SU-DHL-6 (cell line): ENCODE data around the gene ANKRD17.

ENCODE experiments used
- EZH2phosphoT487 ChIP-seq: fragments of 200-600 bp; sonication (generic), shearing (Covaris generic); conservative IDR thresholded peaks from 2 replicates; pipeline ENCODE4 v1.6.1; 2018; ENCODE audit warnings: mild to moderate bottlenecking, antibody characterized with exemption, low read length, moderate library complexity, mixed read lengths
- TF ChIP-seq, protein P1 (sequence below): fragments of 200-600 bp; sonication (generic); IDR thresholded peaks from one replicate; pipeline ENCODE4 v1.5.1; 2017; ENCODE audit warnings: antibody characterized with exemption, mild to moderate bottlenecking, low read length, moderate library complexity; ENCODE audit not compliant: insufficient read depth, poor library complexity, severe bottlenecking

DNA sequence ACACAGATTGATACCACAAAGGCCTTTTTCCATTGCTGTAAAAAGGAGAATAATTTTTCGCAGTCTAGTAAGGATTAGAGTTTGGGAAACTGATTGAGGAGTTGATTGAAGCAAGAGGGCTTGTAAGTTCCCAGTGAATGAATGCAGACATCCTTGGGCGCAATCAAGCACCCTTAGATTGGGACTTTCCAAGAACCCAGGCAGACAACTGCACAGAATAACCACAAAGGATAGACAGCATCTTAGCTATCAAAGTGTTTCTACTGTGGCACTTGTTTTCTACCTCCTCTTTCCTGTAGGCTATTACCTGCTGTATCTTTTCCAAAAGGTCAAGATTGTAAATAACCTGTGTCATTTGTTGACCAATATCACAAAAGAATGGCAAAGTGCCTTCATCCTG, 191.7 kb downstream of the ANKRD17 start:
- TF ChIP-seq, protein P1, sequence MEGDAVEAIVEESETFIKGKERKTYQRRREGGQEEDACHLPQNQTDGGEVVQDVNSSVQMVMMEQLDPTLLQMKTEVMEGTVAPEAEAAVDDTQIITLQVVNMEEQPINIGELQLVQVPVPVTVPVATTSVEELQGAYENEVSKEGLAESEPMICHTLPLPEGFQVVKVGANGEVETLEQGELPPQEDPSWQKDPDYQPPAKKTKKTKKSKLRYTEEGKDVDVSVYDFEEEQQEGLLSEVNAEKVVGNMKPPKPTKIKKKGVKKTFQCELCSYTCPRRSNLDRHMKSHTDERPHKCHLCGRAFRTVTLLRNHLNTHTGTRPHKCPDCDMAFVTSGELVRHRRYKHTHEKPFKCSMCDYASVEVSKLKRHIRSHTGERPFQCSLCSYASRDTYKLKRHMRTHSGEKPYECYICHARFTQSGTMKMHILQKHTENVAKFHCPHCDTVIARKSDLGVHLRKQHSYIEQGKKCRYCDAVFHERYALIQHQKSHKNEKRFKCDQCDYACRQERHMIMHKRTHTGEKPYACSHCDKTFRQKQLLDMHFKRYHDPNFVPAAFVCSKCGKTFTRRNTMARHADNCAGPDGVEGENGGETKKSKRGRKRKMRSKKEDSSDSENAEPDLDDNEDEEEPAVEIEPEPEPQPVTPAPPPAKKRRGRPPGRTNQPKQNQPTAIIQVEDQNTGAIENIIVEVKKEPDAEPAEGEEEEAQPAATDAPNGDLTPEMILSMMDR: no peak
- TF ChIP-seq EZH2phosphoT487: no peak
